Activated CD4-positive, alpha-beta T cell treated with anti-CD3 and anti-CD28 coated beads, Interleukin-2, amount 10 ng/mL, durations not matched to agents 7 days and 5 days (primary cell): ENCODE results near the gene MFN2. TPM values are rescaled to one million over a fixed set of nuclear protein-coding genes. Genes with fewer than 3 reads are reported as not detected.
"Not testable (repeated sequence)": the region's sequence is repeated elsewhere in the genome, so short reads cannot be mapped to it uniquely, and the experiment has no call there.

ENCODE experiments used
- CTCF ChIA-PET: fragments of 350-600 bp; sonication (Branson Sonifier 250); formaldehyde crosslinking; loops from one replicate; lab custom pipeline; 2021; ENCODE audit warnings: antibody characterized with exemption; lab: Charles Lee
- POLR2A ChIA-PET: fragments of 350-600 bp; sonication (Branson Sonifier 250); formaldehyde crosslinking; loops from one replicate; lab custom pipeline; 2021; ENCODE audit warnings: antibody characterized with exemption; lab: Charles Lee
- DNase-seq: peaks from one replicate; pipeline ENCODE4 v3.0.0-alpha.2; 2020
- H3K27ac Mint-ChIP-seq: one replicate; pipeline ENCODE4 v1.8.0; 2021; ENCODE audit warnings: mild to moderate bottlenecking, moderate library complexity, mixed read lengths
- H3K27me3 Mint-ChIP-seq: one replicate; pipeline ENCODE4 v1.8.0; 2021; ENCODE audit warnings: mixed read lengths
- H3K36me3 Mint-ChIP-seq: one replicate; pipeline ENCODE4 v1.8.0; 2021; ENCODE audit warnings: low read depth, mixed read lengths
- H3K4me1 Mint-ChIP-seq: one replicate; pipeline ENCODE4 v1.8.0; 2021; ENCODE audit warnings: mixed read lengths
- H3K4me3 Mint-ChIP-seq: one replicate; pipeline ENCODE4 v1.8.0; 2021; ENCODE audit warnings: mild to moderate bottlenecking, moderate library complexity, mixed read lengths
- H3K9me3 Mint-ChIP-seq: one replicate; pipeline ENCODE4 v1.8.0; 2021; ENCODE audit warnings: mixed read lengths
- total RNA-seq, 2 experiments: library from RNA; stranded (reverse); gene quantifications; one replicate each; pipeline ENCODE4 v1.2.3, GENCODE V29; 2021

The MFN2 gene
- total RNA-seq, 2 experiments from 2014 or later = 46.3 to 60.3 TPM

- ChIA-PET CTCF (interaction anchor here (0.7 to 1.0 kb wide), 2 partner anchors 14 to 16 kb away, joined by 3 to 5 read pairs; no protein-coding TSS in a partner anchor), POLR2A (no interaction called here)
- Mint-ChIP-seq H3K9me3 (no peaks in the 10 kb centered on the region), H3K4me3 (no peak overlapping the region), H3K27me3 (no peaks in the 10 kb centered on the region), H3K4me1 (no peaks in the 10 kb centered on the region), H3K36me3 (no peaks in the 10 kb centered on the region), H3K27ac (no peak overlapping the region)
- no peak for DNase-seq
Measured at GRCh38 chr1:12034381-12034801, 54.1 kb downstream of the MFN2 start.

- DNase-seq = no peak
- CTCF ChIA-PET = interaction anchor here (0.7 kb wide), 2 partner anchors 15 to 304 kb away, joined by 3 read pairs; no protein-coding TSS in a partner anchor
- H3K9me3 Mint-ChIP-seq = no peaks in the 10 kb centered on the region
- POLR2A ChIA-PET = no interaction called here
- H3K36me3 Mint-ChIP-seq = no peaks in the 10 kb centered on the region
- H3K4me1 Mint-ChIP-seq = peaks cover under 1% of the 10 kb centered on the region
- no peaks in the 10 kb centered on the region for H3K27me3 Mint-ChIP-seq
- peak overlapping the region; percentile 15 for H3K27ac Mint-ChIP-seq
- no peak overlapping the region for H3K4me3 Mint-ChIP-seq
Measured at GRCh38 chr1:12035312-12035711, 55.1 kb downstream of the MFN2 start.

DNA sequence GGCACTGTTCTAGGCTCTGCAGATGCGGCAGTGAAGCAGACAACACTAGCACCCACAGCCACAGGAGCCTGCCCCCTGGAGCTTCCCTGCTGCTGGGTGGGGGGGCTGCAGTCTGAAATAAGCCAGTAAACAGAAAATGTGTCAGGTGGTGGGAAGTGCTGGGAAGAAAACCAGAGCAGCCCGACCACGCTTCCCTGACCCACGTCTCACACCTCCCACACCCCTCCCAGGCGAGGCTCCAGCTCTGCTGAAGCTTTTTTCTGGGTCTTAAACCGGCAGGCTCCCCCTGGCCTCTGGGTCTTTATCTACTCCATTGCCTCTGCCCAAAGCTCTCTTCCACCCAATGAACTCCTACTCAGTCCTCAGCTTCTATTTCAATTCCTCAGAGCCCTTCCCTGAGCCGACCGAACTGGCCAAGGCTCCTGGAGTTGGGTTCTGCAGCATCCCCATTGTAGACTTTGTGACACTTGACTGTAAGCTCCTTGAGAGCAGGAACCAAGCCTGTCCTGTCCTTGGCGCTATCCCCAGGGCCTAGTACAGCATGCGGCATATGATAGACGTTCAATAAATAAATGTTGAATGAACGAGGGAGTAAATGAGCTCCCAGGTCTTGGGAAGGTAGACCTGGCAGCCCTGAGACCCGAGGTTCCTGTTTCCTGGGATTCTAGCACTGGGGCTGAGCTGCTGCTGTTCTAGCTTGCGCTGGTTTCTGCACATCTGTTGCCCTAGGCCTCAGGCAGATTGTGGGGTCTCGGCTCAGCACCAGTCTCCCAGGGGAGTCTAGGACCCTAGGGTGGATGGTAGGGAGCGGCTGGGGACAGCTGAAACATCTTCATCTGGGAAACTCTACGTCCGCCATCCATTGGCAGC lies 57.5 kb downstream of the MFN2 start:
- H3K4me1 Mint-ChIP-seq = peaks cover 6% of the 10 kb centered on the region
- H3K4me3 Mint-ChIP-seq = no peak overlapping the region
- H3K27ac Mint-ChIP-seq = peak overlapping the region; percentile 55
- H3K27me3 Mint-ChIP-seq = no peaks in the 10 kb centered on the region
- ChIA-PET CTCF (interaction anchor here (0.8 to 2.1 kb wide), 10 partner anchors 9 to 102 kb away, joined by 3 to 8 read pairs (median 4); partner anchors contain the start of gene TNFRSF8), POLR2A (interaction anchor here (0.6 to 1.0 kb wide), 2 partner anchors 19 to 128 kb away, joined by 3 read pairs; no protein-coding TSS in a partner anchor)
- no peaks in the 10 kb centered on the region for H3K9me3 Mint-ChIP-seq
- H3K36me3 Mint-ChIP-seq = no peaks in the 10 kb centered on the region
- DNase-seq = no peak

- Mint-ChIP-seq H3K9me3 (no peaks in the 10 kb centered on the region), H3K4me1 (peaks cover 6% of the 10 kb centered on the region), H3K4me3 (no peak overlapping the region), H3K27ac (no peak overlapping the region), H3K27me3 (no peaks in the 10 kb centered on the region), H3K36me3 (no peaks in the 10 kb centered on the region)
- CTCF ChIA-PET = interaction anchor here (0.8 to 2.1 kb wide), 12 partner anchors 8 to 103 kb away, joined by 3 to 8 read pairs (median 4); partner anchors contain the start of genes MIIP and TNFRSF8
- POLR2A ChIA-PET = interaction anchor here (1.0 kb wide), 1 partner anchor 20 kb away, joined by 3 read pairs; no protein-coding TSS in a partner anchor
- DNase-seq = no peak
Measured at GRCh38 chr1:12038356-12039163, 58.3 kb downstream of the MFN2 start.

- ChIA-PET CTCF (interaction anchor here (0.7 to 2.1 kb wide), 13 partner anchors 8 to 46 kb away, joined by 3 to 7 read pairs (median 3); partner anchors contain the start of genes MIIP and TNFRSF8), POLR2A (no interaction called here)
- DNase-seq = no peak
- Mint-ChIP-seq H3K27ac (no peak overlapping the region), H3K4me1 (peaks cover 8% of the 10 kb centered on the region), H3K27me3 (no peaks in the 10 kb centered on the region), H3K36me3 (no peaks in the 10 kb centered on the region), H3K9me3 (no peaks in the 10 kb centered on the region), H3K4me3 (no peak overlapping the region)
Measured at GRCh38 chr1:12039164-12039525, 58.9 kb downstream of the MFN2 start.

- DNase-seq, H3K27ac Mint-ChIP-seq, H3K4me3 Mint-ChIP-seq, H3K27me3 Mint-ChIP-seq, H3K36me3 Mint-ChIP-seq, H3K9me3 Mint-ChIP-seq: not testable (repeated sequence)
- ChIA-PET CTCF (interaction anchor here (0.7 to 2.1 kb wide), 10 partner anchors 9 to 38 kb away, joined by 3 to 8 read pairs (median 4); partner anchors contain the start of gene MIIP), POLR2A (interaction anchor here (0.8 kb wide), 1 partner anchor 49 kb away, joined by 3 read pairs; no protein-coding TSS in a partner anchor)
- H3K4me1 Mint-ChIP-seq = peaks cover 12% of the 10 kb centered on the region
Measured at GRCh38 chr1:12039824-12040456, 59.7 kb downstream of the MFN2 start.

- no peak for DNase-seq
- H3K4me1 Mint-ChIP-seq = peaks cover 13% of the 10 kb centered on the region
- POLR2A ChIA-PET = interaction anchor here (0.6 to 0.8 kb wide), 3 partner anchors 48 to 408 kb away, joined by 3 read pairs; no protein-coding TSS in a partner anchor
- no peak overlapping the region for H3K27ac Mint-ChIP-seq
- H3K4me3 Mint-ChIP-seq = no peak overlapping the region
- H3K27me3 Mint-ChIP-seq = no peaks in the 10 kb centered on the region
- no peaks in the 10 kb centered on the region for H3K36me3 Mint-ChIP-seq
- no peaks in the 10 kb centered on the region for H3K9me3 Mint-ChIP-seq
- CTCF ChIA-PET = interaction anchor here (1.1 to 2.1 kb wide), 5 partner anchors 9 to 39 kb away, joined by 3 to 8 read pairs (median 5); no protein-coding TSS in a partner anchor
Measured at GRCh38 chr1:12040457-12041051, 60.3 kb downstream of the MFN2 start.

DNA sequence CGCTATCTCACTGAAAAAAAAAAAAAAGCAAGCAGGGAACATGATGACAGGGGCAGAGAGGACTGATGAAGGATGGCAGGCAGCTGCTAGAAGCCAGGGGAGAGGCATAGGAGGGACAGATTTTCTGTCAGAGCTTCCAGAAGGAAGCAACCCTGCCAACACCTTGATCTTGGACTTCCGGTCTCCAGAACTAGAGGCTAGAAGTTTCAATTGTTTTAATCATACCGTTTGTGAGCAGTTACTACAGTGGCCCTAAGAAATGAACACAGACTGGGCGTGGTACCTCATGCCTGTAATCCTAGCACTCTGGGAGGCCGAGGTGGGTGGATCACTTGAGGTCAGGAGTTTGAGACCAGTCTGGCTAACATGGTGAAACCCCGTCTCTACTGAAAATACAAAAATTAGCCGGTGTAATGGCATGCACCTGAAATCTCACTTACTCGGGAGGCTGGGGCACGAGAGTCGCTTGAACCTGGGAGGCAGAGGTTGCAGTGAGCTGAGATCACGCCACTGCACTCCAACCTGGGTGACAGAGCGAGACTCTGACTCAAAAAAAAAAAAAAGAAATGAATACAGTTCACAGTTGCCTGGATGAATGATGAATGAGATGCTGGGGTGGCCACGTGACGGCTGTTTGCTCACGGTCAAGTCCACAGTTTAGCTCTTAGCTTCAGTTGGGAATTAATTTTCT lies 64.1 kb downstream of the MFN2 start:
- H3K4me1 Mint-ChIP-seq = peaks cover 13% of the 10 kb centered on the region
- H3K4me3 Mint-ChIP-seq, H3K27me3 Mint-ChIP-seq, POLR2A ChIA-PET, H3K9me3 Mint-ChIP-seq, H3K27ac Mint-ChIP-seq, H3K36me3 Mint-ChIP-seq, DNase-seq: not testable (repeated sequence)
- CTCF ChIA-PET = interaction anchor here (0.7 to 1.3 kb wide), 3 partner anchors 30 to 134 kb away, joined by 3 to 5 read pairs (median 3); no protein-coding TSS in a partner anchor

GRCh38 chr1:12046749-12047119 lies 66.5 kb downstream of the MFN2 start:
- CTCF ChIA-PET = interaction anchor here (1.0 to 2.1 kb wide), 6 partner anchors 9 to 45 kb away, joined by 3 to 8 read pairs (median 4); no protein-coding TSS in a partner anchor
- POLR2A ChIA-PET = interaction anchor here (1.0 to 1.4 kb wide), 2 partner anchors 27 to 139 kb away, joined by 5 to 6 read pairs; partner anchors contain the start of gene MIIP
- Mint-ChIP-seq H3K9me3 (no peaks in the 10 kb centered on the region), H3K27ac (no peak overlapping the region), H3K36me3 (no peaks in the 10 kb centered on the region), H3K27me3 (no peaks in the 10 kb centered on the region), H3K4me3 (no peak overlapping the region), H3K4me1 (peaks cover 14% of the 10 kb centered on the region)
- DNase-seq = no peak

DNA sequence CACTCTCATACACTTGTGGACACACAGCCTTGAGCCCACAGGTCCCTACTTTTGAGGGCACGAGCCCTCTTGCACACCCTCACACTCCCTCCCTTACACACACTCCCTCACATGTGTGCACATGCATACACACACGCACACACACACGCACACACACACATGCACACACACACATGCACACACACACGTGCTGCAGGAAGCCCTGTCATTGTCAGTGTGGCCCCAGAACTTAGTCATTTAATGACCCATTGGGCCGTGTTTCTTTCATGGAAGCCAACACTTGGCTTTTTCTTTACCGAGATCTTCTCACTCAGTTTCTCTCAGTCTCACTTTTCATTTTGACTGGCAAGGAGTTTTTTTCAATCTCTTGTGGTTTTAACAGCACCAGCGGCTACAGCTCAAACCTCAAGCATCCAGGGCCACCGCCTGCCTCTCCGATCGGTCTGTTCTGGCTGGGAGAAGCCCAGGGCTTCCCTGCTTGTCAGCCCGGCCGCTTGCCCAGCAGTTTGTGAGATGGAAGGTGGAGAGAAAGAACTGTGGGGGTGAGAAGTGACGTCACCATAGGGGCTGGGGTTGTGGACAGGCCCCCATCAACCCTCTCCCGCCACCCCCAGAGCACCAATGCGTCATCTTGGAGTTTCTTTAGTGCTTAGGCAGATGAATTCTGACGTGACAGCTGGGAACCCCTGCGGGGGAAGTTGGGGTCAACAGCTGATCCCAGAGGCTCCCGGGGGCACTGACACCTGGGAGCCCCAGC lies 67.1 kb downstream of the MFN2 start:
- H3K9me3 Mint-ChIP-seq = no peaks in the 10 kb centered on the region
- no peak overlapping the region for H3K27ac Mint-ChIP-seq
- ChIA-PET POLR2A (interaction anchor here (1.0 to 1.4 kb wide), 3 partner anchors 20 to 139 kb away, joined by 5 to 7 read pairs (median 6); partner anchors contain the start of gene MIIP), CTCF (interaction anchor here (0.7 to 2.1 kb wide), 7 partner anchors 9 to 55 kb away, joined by 3 to 8 read pairs (median 4); no protein-coding TSS in a partner anchor)
- H3K36me3 Mint-ChIP-seq = no peaks in the 10 kb centered on the region
- no peak overlapping the region for H3K4me3 Mint-ChIP-seq
- peaks cover 19% of the 10 kb centered on the region for H3K4me1 Mint-ChIP-seq
- peak; percentile 74 for DNase-seq
- H3K27me3 Mint-ChIP-seq = no peaks in the 10 kb centered on the region
